Measurements from ENCODE around the gene GAPDHS. TPM values are rescaled to one million over a fixed set of nuclear protein-coding genes. Genes with fewer than 3 reads are reported as not detected.

GAPDHS gene
- total RNA-seq, 1 experiment from 2014 or later: not detected

- BruUV-seq (replicated peaks): no TSS peak
- Histone ChIP-seq H3K36me3 (ENCODE audit: control insufficient read depth, insufficient read depth, low read length) (no peaks in the 10 kb centered on the region), H3K27me3 (ENCODE audit: control insufficient read depth, insufficient read depth, low read length) (no peaks in the 10 kb centered on the region), H3K9me3 (ENCODE audit: control insufficient read depth, insufficient read depth, low read depth, low read length) (no peaks in the 10 kb centered on the region), H3K4me3 (ENCODE audit: low read depth in 2 of 2, low read length in 2 of 2) (no peak overlapping the region), H3K4me1 (ENCODE audit: control insufficient read depth, insufficient read depth, low read length) (no peaks in the 10 kb centered on the region), H3K27ac (ENCODE audit: low read length) (no peak overlapping the region)
- ATAC-seq: no peak
- POLR2A ChIA-PET: no interaction called here
- intact Hi-C loops (cut with micrococcal nuclease; ENCODE audit: unreplicated experiment): no loop called here
- no peak for DNase-seq (ENCODE audit: low read depth, low spot score)
- CTCF ChIA-PET: no interaction called here
- no peak for TF ChIP-seq CTCF (IDR thresholded peaks at IDR 0.05)
- 0 out of 4 replicates have a peak, but pooled peaks of 1 of the 2 experiments have one; percentile 22 for TF ChIP-seq REST (IDR thresholded peaks at IDR 0.05; ENCODE audit: insufficient read depth in 1 of 2, low read depth in 2 of 2, low read length in 1 of 2)
- in situ Hi-C loops (cut with HindIII; ENCODE audit: low pct_unique_long_range_greater_than_20kb, low sequenced_read_pairs): no loop called here
These were observed 8.9 kb upstream of the GAPDHS start for GRCh38 chr19:35524181-35524837.

GRCh38 chr19:35525873-35526272, 7.4 kb upstream of the GAPDHS start:
- intact Hi-C loops (cut with micrococcal nuclease; ENCODE audit: unreplicated experiment): no loop called here
- in situ Hi-C loops (cut with HindIII; ENCODE audit: low pct_unique_long_range_greater_than_20kb, low sequenced_read_pairs): no loop called here
- no peaks in the 10 kb centered on the region for H3K27me3 ChIP-seq (ENCODE audit: control insufficient read depth, insufficient read depth, low read length)
- H3K4me3 ChIP-seq (ENCODE audit: low read depth in 2 of 2, low read length in 2 of 2): no peak overlapping the region
- no TSS peak for BruUV-seq (replicated peaks)
- H3K9me3 ChIP-seq (ENCODE audit: control insufficient read depth, insufficient read depth, low read depth, low read length): no peaks in the 10 kb centered on the region
- POLR2A ChIA-PET: no interaction called here
- ATAC-seq: no peak
- H3K36me3 ChIP-seq (ENCODE audit: control insufficient read depth, insufficient read depth, low read length): no peaks in the 10 kb centered on the region
- CTCF ChIA-PET: interaction anchor here (0.6 kb wide), 1 partner anchor 188 kb away, joined by 3 read pairs; no protein-coding TSS in a partner anchor
- no peak for DNase-seq (ENCODE audit: low read depth, low spot score)
- TF ChIP-seq CTCF (IDR thresholded peaks at IDR 0.05) (no peak), REST (IDR thresholded peaks at IDR 0.05; ENCODE audit: insufficient read depth in 1 of 2, low read depth in 2 of 2, low read length in 1 of 2) (no peak), TCF7L2 (IDR thresholded peaks at IDR 0.05; ENCODE audit: low read depth, low read length) (no peak), POLR2AphosphoS5 (IDR thresholded peaks at IDR 0.05; ENCODE audit: low read depth, low read length) (no peak), SIN3A (IDR thresholded peaks at IDR 0.05; ENCODE audit: borderline replicate concordance, insufficient read depth, low read depth, low read length) (no peak)
- H3K4me1 ChIP-seq (ENCODE audit: control insufficient read depth, insufficient read depth, low read length): no peaks in the 10 kb centered on the region
- no peak overlapping the region for H3K27ac ChIP-seq (ENCODE audit: low read length)

Data from Panc1 (cell line).